ENCODE data around the gene TEF. TPM values are rescaled to one million over a fixed set of nuclear protein-coding genes. Genes with fewer than 3 reads are reported as not detected.

Gene TEF
- total and polyA plus RNA-seq, 2 experiments from 2014 or later, result 2.3 to 7.2 TPM

DNA sequence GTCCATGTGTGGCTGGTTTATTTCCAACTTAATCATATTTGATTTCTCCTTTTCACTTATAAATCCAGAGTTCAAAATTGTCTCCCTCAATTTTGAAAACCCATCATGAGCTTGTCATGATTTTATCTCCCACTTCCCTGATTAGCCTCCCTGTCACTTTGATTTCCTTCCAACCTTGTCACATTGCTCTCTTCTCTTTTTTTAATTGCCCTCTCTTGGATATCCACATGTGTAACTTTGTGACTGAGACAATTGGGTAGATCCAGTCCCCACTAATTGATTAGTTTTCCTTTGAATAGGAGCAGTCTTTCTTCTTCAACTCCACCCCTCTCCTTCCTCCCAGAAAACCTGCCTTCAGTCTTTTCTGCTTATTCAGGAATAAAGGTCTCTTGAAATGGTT is 2.4 kb downstream of the TEF start:
- H4K20me1 ChIP-seq (replicated peaks; ENCODE audit: insufficient read depth), result no peaks in the 10 kb centered on the region
- Mint-ChIP-seq H3K4me1 (peaks cover 23% of the 10 kb centered on the region), H3K36me3 (ENCODE audit: low read depth) (peaks cover 6% of the 10 kb centered on the region), H3K4me3 (0 out of 3 replicates have a peak overlapping the region, but pooled peaks have one; percentile 4), H3K9me3 (no peaks in the 10 kb centered on the region), H3K27me3 (ENCODE audit: insufficient read depth, low read depth, poor library complexity) (peaks cover 18% of the 10 kb centered on the region), H3K27ac (no peak overlapping the region)
- no peak overlapping the region for H3K4me3 ChIP-seq
- DNase-seq (ENCODE audit: low spot score) (no peak), ATAC-seq (no peak)
- 0 out of 2 replicates have a peak overlapping the region, but pooled peaks have one; percentile 93 for H3K4me2 ChIP-seq
- peaks cover 27% of the 10 kb centered on the region for H3K4me1 ChIP-seq (ENCODE audit: insufficient read depth)
- H3F3A ChIP-seq (replicated peaks; ENCODE audit: low read depth), result peaks cover 18% of the 10 kb centered on the region
- H3K9me2 ChIP-seq (ENCODE audit: insufficient read depth), result no peaks in the 10 kb centered on the region
- H3K27me3 ChIP-seq (ENCODE audit: insufficient read depth), result no peaks in the 10 kb centered on the region
- H3K27ac ChIP-seq (ENCODE audit: low read depth), result no peak overlapping the region
- TF ChIP-seq ZNF114 (CRISPR knock-in tag; IDR thresholded peaks at IDR 0.05), result no peak
- TF ChIP-seq EZH2 (IDR thresholded peaks at IDR 0.05; ENCODE audit: low read depth, unreplicated experiment), result no peak
- TF ChIP-seq, protein P1, sequence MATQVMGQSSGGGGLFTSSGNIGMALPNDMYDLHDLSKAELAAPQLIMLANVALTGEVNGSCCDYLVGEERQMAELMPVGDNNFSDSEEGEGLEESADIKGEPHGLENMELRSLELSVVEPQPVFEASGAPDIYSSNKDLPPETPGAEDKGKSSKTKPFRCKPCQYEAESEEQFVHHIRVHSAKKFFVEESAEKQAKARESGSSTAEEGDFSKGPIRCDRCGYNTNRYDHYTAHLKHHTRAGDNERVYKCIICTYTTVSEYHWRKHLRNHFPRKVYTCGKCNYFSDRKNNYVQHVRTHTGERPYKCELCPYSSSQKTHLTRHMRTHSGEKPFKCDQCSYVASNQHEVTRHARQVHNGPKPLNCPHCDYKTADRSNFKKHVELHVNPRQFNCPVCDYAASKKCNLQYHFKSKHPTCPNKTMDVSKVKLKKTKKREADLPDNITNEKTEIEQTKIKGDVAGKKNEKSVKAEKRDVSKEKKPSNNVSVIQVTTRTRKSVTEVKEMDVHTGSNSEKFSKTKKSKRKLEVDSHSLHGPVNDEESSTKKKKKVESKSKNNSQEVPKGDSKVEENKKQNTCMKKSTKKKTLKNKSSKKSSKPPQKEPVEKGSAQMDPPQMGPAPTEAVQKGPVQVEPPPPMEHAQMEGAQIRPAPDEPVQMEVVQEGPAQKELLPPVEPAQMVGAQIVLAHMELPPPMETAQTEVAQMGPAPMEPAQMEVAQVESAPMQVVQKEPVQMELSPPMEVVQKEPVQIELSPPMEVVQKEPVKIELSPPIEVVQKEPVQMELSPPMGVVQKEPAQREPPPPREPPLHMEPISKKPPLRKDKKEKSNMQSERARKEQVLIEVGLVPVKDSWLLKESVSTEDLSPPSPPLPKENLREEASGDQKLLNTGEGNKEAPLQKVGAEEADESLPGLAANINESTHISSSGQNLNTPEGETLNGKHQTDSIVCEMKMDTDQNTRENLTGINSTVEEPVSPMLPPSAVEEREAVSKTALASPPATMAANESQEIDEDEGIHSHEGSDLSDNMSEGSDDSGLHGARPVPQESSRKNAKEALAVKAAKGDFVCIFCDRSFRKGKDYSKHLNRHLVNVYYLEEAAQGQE (IDR thresholded peaks at IDR 0.05; ENCODE audit: unreplicated experiment), result no peak
- TF ChIP-seq CREB1 (CRISPR knock-in tag; IDR thresholded peaks at IDR 0.05; ENCODE audit: low read depth), result no peak
- TF ChIP-seq JUNB (IDR thresholded peaks at IDR 0.05; ENCODE audit: unreplicated experiment), result no peak
- no peak for TF ChIP-seq ETS1 (IDR thresholded peaks at IDR 0.05)
- no peaks in the 10 kb centered on the region for H3K36me3 ChIP-seq (ENCODE audit: insufficient read depth)
- no peak overlapping the region for H2AFZ ChIP-seq
- 0 out of 2 replicates have a peak, but pooled peaks cover 3% of the 10 kb centered on the region for H3K79me2 ChIP-seq (replicated peaks; ENCODE audit: insufficient read depth)

DNA sequence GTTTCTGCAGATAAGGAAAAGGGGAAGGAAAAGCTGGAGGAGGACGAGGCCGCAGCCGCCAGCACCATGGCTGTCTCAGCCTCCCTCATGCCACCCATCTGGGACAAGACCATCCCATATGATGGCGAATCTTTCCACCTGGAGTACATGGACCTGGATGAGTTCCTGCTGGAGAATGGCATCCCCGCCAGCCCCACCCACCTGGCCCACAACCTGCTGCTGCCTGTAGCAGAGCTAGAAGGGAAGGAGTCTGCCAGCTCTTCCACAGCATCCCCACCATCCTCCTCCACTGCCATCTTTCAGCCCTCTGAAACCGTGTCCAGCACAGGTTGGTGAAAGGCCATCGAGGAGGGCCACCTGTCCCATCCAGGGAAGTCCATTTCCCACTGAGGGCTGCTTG is 5.6 kb downstream of the TEF start:
- Mint-ChIP-seq H3K27me3 (ENCODE audit: insufficient read depth, low read depth, poor library complexity) (peaks cover 4% of the 10 kb centered on the region), H3K4me3 (no peak overlapping the region), H3K27ac (no peak overlapping the region), H3K36me3 (ENCODE audit: low read depth) (peaks cover 16% of the 10 kb centered on the region), H3K9me3 (no peaks in the 10 kb centered on the region), H3K4me1 (peaks cover 16% of the 10 kb centered on the region)
- Histone ChIP-seq H3K4me3 (no peak overlapping the region), H3K9me2 (ENCODE audit: insufficient read depth) (no peaks in the 10 kb centered on the region), H3K36me3 (ENCODE audit: insufficient read depth) (no peaks in the 10 kb centered on the region), H3K4me2 (no peak overlapping the region), H4K20me1 (replicated peaks; ENCODE audit: insufficient read depth) (no peaks in the 10 kb centered on the region), H3F3A (replicated peaks; ENCODE audit: low read depth) (peaks cover 10% of the 10 kb centered on the region; the same call in 1 of the 2 replicates), H3K27ac (ENCODE audit: low read depth) (no peak overlapping the region), H2AFZ (no peak overlapping the region), H3K79me2 (replicated peaks; ENCODE audit: insufficient read depth) (0 out of 2 replicates have a peak, but pooled peaks cover 3% of the 10 kb centered on the region), H3K27me3 (ENCODE audit: insufficient read depth) (no peaks in the 10 kb centered on the region), H3K4me1 (ENCODE audit: insufficient read depth) (peaks cover 16% of the 10 kb centered on the region)
- DNase-seq (ENCODE audit: low spot score) (no peak), ATAC-seq (no peak)
- TF ChIP-seq, protein P2, sequence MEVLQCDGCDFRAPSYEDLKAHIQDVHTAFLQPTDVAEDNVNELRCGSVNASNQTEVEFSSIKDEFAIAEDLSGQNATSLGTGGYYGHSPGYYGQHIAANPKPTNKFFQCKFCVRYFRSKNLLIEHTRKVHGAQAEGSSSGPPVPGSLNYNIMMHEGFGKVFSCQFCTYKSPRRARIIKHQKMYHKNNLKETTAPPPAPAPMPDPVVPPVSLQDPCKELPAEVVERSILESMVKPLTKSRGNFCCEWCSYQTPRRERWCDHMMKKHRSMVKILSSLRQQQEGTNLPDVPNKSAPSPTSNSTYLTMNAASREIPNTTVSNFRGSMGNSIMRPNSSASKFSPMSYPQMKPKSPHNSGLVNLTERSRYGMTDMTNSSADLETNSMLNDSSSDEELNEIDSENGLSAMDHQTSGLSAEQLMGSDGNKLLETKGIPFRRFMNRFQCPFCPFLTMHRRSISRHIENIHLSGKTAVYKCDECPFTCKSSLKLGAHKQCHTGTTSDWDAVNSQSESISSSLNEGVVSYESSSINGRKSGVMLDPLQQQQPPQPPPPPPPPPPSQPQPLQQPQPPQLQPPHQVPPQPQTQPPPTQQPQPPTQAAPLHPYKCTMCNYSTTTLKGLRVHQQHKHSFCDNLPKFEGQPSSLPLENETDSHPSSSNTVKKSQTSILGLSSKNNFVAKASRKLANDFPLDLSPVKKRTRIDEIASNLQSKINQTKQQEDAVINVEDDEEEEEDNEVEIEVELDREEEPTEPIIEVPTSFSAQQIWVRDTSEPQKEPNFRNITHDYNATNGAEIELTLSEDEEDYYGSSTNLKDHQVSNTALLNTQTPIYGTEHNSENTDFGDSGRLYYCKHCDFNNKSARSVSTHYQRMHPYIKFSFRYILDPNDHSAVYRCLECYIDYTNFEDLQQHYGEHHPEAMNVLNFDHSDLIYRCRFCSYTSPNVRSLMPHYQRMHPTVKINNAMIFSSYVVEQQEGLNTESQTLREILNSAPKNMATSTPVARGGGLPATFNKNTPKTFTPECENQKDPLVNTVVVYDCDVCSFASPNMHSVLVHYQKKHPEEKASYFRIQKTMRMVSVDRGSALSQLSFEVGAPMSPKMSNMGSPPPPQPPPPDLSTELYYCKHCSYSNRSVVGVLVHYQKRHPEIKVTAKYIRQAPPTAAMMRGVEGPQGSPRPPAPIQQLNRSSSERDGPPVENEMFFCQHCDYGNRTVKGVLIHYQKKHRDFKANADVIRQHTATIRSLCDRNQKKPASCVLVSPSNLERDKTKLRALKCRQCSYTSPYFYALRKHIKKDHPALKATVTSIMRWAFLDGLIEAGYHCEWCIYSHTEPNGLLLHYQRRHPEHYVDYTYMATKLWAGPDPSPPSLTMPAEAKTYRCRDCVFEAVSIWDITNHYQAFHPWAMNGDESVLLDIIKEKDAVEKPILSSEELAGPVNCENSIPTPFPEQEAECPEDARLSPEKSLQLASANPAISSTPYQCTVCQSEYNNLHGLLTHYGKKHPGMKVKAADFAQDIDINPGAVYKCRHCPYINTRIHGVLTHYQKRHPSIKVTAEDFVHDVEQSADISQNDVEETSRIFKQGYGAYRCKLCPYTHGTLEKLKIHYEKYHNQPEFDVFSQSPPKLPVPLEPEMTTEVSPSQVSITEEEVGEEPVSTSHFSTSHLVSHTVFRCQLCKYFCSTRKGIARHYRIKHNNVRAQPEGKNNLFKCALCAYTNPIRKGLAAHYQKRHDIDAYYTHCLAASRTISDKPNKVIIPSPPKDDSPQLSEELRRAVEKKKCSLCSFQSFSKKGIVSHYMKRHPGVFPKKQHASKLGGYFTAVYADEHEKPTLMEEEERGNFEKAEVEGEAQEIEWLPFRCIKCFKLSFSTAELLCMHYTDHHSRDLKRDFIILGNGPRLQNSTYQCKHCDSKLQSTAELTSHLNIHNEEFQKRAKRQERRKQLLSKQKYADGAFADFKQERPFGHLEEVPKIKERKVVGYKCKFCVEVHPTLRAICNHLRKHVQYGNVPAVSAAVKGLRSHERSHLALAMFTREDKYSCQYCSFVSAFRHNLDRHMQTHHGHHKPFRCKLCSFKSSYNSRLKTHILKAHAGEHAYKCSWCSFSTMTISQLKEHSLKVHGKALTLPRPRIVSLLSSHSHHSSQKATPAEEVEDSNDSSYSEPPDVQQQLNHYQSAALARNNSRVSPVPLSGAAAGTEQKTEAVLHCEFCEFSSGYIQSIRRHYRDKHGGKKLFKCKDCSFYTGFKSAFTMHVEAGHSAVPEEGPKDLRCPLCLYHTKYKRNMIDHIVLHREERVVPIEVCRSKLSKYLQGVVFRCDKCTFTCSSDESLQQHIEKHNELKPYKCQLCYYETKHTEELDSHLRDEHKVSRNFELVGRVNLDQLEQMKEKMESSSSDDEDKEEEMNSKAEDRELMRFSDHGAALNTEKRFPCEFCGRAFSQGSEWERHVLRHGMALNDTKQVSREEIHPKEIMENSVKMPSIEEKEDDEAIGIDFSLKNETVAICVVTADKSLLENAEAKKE (CRISPR knock-in tag; IDR thresholded peaks at IDR 0.05), result no peak
- TF ChIP-seq ETS1 (IDR thresholded peaks at IDR 0.05), result no peak
- TF ChIP-seq JUNB (IDR thresholded peaks at IDR 0.05; ENCODE audit: unreplicated experiment), result no peak
- no peak for TF ChIP-seq ZNF114 (CRISPR knock-in tag; IDR thresholded peaks at IDR 0.05)
- TF ChIP-seq POLR2AphosphoS5 (IDR thresholded peaks at IDR 0.05; ENCODE audit: low read depth), result no peak
- no peak for TF ChIP-seq EZH2 (IDR thresholded peaks at IDR 0.05; ENCODE audit: low read depth, unreplicated experiment)
- TF ChIP-seq ZNF331 (CRISPR knock-in tag; IDR thresholded peaks at IDR 0.05; ENCODE audit: low read depth), result no peak
